Fibroblast of the aortic adventitia (primary cell): ENCODE measurements around the gene CTSW. TPM values are rescaled to one million over a fixed set of nuclear protein-coding genes. Genes with fewer than 3 reads are reported as not detected.

Source experiments
- DNase-seq: peaks from one replicate; pipeline ENCODE4 v3.0.0-alpha.2; 2010; ENCODE audit warnings: low read depth
- H3K4me3 ChIP-seq: 2 replicates; pipeline ENCODE4 v1.5.1; 2011; ENCODE audit warnings: low read depth, mild to moderate bottlenecking, control low read depth, low read length, moderate library complexity
- total RNA-seq: library from RNA; depleted of rRNA; stranded (reverse); fragments of >200 nt; gene quantifications from 2 replicates; pipeline ENCODE4 v1.2.3, GENCODE V29; 2012; ENCODE audit warnings: low replicate concordance
- TF ChIP-seq, protein P1 (sequence below): IDR thresholded peaks from 2 replicates; pipeline ENCODE4 v1.5.1; 2011; ENCODE audit warnings: mild to moderate bottlenecking, low read length, control low read depth, inconsistent platforms; ENCODE audit not compliant: insufficient read depth

CTSW gene
- total RNA-seq, 1 donor = not detected

DNA sequence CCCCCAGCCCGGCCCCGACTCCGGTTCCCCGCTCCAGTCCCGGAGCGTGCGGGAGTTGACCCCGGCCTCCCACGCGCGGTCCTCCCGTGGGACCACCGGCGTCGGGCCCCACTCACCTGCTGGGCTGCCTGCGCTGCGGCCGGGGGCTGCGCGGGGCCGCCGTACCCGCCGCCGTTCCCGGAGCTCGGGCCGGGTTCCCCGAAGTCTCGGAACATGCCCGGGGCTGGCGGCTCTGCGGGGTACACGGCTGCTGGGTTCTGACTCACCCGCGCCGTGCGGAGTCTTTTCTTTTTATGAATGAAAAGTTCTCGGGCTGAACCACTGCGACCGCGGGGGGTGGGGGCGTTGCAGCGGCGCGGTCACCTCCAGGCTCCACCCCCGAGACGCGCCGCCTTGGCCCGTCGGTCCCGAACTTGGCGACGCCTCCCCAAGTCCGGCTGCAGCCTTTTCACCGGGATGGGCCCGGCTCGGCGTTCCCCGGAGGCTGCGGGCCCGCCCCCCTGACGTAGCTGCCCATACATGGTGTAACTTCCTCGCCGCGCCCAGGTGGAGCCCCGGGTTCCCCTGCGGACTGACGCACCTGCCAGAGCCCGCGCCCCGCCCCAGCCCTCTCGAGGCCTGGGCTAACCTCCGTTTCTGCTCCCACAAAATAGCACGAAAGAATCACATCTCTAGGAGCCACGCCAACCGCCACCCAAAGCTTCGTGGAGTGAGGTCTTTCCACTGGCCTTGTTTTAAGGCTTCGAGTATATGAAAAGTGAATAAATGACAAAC is 20.7 kb downstream of the CTSW start, which contains the start of gene FOSL1:
Gene FOSL1, minus strand, starts transcription at position 264 of the 774 bp plus-strand sequence. Its CDS starts 49 bp downstream, at position 215.
- peak within 1 kb of the TSS; percentile 87 for H3K4me3 ChIP-seq
- TF ChIP-seq, protein P1, sequence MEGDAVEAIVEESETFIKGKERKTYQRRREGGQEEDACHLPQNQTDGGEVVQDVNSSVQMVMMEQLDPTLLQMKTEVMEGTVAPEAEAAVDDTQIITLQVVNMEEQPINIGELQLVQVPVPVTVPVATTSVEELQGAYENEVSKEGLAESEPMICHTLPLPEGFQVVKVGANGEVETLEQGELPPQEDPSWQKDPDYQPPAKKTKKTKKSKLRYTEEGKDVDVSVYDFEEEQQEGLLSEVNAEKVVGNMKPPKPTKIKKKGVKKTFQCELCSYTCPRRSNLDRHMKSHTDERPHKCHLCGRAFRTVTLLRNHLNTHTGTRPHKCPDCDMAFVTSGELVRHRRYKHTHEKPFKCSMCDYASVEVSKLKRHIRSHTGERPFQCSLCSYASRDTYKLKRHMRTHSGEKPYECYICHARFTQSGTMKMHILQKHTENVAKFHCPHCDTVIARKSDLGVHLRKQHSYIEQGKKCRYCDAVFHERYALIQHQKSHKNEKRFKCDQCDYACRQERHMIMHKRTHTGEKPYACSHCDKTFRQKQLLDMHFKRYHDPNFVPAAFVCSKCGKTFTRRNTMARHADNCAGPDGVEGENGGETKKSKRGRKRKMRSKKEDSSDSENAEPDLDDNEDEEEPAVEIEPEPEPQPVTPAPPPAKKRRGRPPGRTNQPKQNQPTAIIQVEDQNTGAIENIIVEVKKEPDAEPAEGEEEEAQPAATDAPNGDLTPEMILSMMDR = no peak
- peak; percentile 93 for DNase-seq

DNA sequence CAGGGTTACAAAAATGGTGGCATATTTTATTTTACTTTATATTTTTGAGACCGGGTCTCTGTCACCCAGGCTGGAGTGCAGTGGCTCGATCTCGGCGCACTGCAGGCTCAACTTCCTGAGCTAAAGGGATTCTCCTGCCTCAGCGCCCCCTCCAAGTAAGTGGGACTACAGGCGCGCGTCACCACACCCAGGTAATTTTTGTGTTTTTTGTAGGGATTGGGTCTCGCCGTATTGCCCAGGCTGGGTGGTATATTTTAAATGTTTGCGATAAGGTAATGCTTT is 21.2 kb downstream of the CTSW start:
- DNase-seq = no peak
- TF ChIP-seq, protein P1 = no peak
- no peak overlapping the region for H3K4me3 ChIP-seq

DNA sequence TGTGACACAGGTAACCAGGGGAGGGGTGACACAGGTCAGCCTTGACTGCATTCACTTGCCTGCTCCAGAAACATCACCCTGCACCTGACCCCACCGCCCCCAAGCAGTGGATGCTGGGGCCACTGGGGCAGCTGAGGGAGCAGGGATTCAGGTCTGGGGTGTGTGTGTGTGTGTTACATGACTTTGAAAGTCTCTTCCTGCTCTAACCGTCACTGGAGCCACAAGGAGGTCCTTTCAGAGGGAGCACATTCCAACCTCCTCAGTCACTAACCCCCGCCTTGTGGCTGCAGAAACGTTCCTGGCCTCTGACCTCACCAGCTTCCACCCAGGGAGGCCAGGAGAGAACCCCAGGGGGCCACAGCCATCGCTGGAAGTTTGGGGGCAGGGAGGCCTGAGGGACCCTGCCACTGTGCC is 23.4 kb downstream of the CTSW start:
- TF ChIP-seq, protein P1 = no peak
- peak; percentile 69 for DNase-seq
- no peak overlapping the region for H3K4me3 ChIP-seq

DNA sequence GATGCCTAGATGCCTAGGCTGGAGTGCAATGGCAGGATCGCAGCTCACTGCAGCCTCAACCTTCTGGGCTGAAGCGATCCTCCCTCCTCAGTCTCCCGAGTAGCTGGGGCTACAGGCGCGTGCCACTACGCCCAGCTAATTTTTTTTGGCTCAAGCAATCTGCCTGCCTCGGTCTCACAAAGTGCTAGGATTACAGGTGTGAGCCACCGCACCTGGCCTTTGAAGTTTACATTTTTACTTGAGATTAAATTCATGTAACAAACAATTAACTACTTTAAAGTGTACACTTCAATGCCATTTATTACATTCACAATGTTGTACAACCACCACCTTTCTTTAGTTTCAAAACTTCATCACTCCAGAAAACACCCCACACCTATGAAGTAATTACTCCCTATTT is 24.1 kb downstream of the CTSW start:
- no peak overlapping the region for H3K4me3 ChIP-seq
- TF ChIP-seq, protein P1 = no peak
- no peak for DNase-seq

DNA sequence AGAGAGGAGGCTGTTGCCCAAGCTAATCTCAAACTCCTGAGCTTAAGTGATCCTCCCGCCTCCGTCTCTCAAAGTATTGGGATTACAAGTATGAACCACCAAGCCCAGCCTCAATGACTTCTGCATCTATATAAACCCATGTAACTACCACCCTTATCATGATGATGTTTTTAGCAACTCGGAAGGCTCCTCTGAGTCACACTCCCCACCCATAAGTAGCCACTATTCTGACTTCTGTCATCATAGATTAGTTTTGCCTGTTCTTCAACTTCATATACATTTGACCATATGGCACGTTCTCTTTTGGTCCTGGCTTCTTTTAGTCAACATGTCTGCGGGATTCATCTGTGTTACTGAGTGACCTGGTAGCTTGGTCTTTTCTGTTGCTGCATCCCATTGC is 27.0 kb downstream of the CTSW start:
- TF ChIP-seq, protein P1 = no peak
- no peak for DNase-seq
- no peak overlapping the region for H3K4me3 ChIP-seq

DNA sequence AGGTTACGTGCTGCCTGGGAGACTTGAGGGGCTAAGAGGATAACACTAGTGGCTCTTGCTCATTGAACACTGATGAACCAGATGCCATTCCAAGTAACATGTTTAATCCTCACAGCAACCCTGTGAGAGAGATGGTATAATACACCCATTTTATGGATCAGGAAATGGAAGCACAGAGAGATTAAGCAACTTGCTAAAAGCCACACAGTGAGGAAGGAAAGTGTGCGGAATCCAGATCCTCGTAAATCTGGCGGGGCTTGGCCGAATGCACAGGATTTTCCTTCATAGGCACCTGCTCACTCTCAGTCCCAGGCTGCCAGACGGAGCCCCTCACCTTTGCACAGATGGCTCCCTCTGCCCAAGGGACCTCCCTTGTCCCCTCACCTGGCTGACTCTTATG is 28.2 kb downstream of the CTSW start:
- DNase-seq = no peak
- TF ChIP-seq, protein P1 = no peak
- no peak overlapping the region for H3K4me3 ChIP-seq
